Central memory CD8-positive, alpha-beta T cell (primary cell): ENCODE data around the gene PACRG.

ENCODE experiments used
- ATAC-seq: fragments of 150-1000 bp; cut with Tn5 transposase; replicated peaks from 2 replicates; pipeline ENCODE4 v1.10.0; 2022; ENCODE audit warnings: mild to moderate bottlenecking, moderate FRiP score, moderate number of reproducible peaks; ENCODE audit not compliant: poor library complexity, severe bottlenecking; ENCODE audit errors: extremely low read depth
- DNase-seq, 2 donors: peaks; one replicate each; pipeline ENCODE4 v3.0.0; 2021; ENCODE audit warnings: low spot score in 2 of 2
- H3K27ac Mint-ChIP-seq: one replicate; pipeline ENCODE4 v1.8.0; 2022; ENCODE audit warnings: low read depth, mild to moderate bottlenecking, moderate library complexity, mixed read lengths
- H3K27me3 Mint-ChIP-seq: one replicate; pipeline ENCODE4 v1.8.0; 2022; ENCODE audit warnings: mixed read lengths
- H3K36me3 Mint-ChIP-seq: one replicate; pipeline ENCODE4 v1.8.0; 2022; ENCODE audit warnings: mild to moderate bottlenecking, moderate library complexity, mixed read lengths; ENCODE audit not compliant: insufficient read depth
- H3K4me1 Mint-ChIP-seq: one replicate; pipeline ENCODE4 v1.8.0; 2022; ENCODE audit warnings: mixed read lengths
- H3K4me3 Mint-ChIP-seq: one replicate; pipeline ENCODE4 v1.8.0; 2022; ENCODE audit warnings: mild to moderate bottlenecking, moderate library complexity, mixed read lengths
- H3K9me3 Mint-ChIP-seq: one replicate; pipeline ENCODE4 v1.8.0; 2022; ENCODE audit warnings: mixed read lengths

The PACRG gene

GRCh38 chr6:163189609-163190008, 461.8 kb downstream of the PACRG start:
- Mint-ChIP-seq H3K4me3 (no peak overlapping the region), H3K27ac (no peak overlapping the region), H3K9me3 (no peaks in the 10 kb centered on the region), H3K27me3 (peaks cover 22% of the 10 kb centered on the region), H3K4me1 (no peaks in the 10 kb centered on the region), H3K36me3 (no peaks in the 10 kb centered on the region)
- DNase-seq = no peak
- no peak for ATAC-seq

GRCh38 chr6:163190786-163191185, 463.0 kb downstream of the PACRG start:
- DNase-seq = no peak
- ATAC-seq = no peak
- Mint-ChIP-seq H3K4me3 (no peak overlapping the region), H3K9me3 (no peaks in the 10 kb centered on the region), H3K36me3 (no peaks in the 10 kb centered on the region), H3K27me3 (peaks cover 23% of the 10 kb centered on the region), H3K4me1 (no peaks in the 10 kb centered on the region), H3K27ac (no peak overlapping the region)

DNA sequence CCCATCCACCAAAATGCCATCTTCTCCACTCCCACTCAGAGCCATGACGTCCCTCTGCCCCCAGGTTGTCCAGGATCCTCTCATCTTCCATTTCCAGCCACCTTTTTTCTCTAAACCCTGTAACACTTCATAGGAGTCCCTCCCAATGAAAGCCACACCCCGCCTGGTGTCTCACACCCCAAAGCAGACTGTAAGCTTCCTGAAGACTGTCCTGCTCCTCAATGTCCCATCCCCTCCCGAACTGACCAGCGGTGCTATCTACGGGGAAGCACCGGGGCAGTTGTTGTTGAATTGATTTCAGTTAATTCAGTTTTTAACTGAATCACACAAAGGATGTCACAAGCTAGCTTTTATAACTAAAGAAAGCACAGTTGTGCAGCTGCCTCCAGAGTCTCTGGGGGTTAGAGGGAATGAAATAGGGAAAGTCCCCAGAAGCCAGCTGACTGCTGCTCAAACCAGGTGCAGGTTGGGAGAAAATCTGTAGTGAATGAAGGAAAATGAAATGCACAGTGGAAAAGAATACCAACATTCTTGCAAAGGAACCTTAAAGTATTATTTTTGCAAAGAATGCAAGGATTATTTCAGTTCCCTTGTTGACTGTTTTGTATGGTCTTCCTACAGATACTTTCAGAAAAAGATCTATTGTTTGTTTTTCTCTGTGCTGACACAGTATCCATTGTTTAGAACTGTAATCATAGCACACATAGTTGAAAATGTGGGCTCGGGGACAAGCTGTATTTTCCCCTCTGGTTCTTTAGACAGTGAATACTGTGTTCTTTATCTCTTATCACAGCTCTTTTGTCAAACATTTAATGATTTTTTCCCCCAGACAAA, 464.1 kb downstream of the PACRG start:
- Mint-ChIP-seq H3K4me3 (no peak overlapping the region), H3K4me1 (no peaks in the 10 kb centered on the region), H3K27me3 (peaks cover 19% of the 10 kb centered on the region), H3K9me3 (no peaks in the 10 kb centered on the region), H3K36me3 (no peaks in the 10 kb centered on the region), H3K27ac (no peak overlapping the region)
- ATAC-seq (peak; percentile 19), DNase-seq (no peak)

DNA sequence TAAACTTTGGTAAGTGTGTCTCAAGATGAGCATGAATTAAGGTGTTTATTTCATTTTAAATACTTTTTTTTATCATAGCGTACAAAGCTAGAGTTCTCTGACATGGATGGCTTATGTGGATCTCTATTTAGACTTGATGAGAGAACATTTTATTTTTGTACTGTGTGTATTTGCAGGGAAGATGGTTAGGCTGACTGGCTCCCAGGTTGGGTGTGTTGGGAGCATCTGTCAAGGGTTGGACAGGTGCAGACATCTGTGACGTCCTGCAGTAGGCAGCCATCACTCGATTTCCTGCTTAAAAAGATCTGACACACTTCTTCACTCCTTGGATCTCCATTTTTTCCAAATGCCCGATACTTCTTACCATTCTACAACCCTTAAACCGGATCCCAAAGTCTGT, 464.8 kb downstream of the PACRG start:
- H3K36me3 Mint-ChIP-seq = no peaks in the 10 kb centered on the region
- ATAC-seq (no peak), DNase-seq (no peak)
- no peaks in the 10 kb centered on the region for H3K4me1 Mint-ChIP-seq
- peaks cover 12% of the 10 kb centered on the region for H3K27me3 Mint-ChIP-seq
- no peak overlapping the region for H3K27ac Mint-ChIP-seq
- no peaks in the 10 kb centered on the region for H3K9me3 Mint-ChIP-seq
- no peak overlapping the region for H3K4me3 Mint-ChIP-seq

DNA sequence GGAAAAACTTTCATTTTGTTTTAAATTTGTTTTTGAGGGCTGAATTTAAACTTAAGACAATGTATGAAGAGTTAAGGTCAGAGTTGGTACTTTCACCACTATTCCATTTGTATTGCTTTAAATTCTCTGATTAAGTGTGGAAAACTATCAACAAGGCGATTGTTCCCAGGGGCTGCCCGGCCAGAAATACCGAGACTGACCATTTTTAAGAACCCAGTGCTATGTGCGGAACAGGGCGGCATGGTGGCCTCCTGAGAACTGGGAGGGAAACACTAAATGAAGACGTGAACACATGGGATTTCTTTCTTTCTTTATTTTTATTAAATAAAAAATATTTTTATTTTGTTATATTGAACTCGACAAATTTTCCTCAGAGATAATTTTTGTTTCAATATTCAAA, 465.6 kb downstream of the PACRG start:
- ATAC-seq = no peak
- peaks cover 9% of the 10 kb centered on the region for H3K27me3 Mint-ChIP-seq
- H3K36me3 Mint-ChIP-seq = no peaks in the 10 kb centered on the region
- H3K4me3 Mint-ChIP-seq = no peak overlapping the region
- no peaks in the 10 kb centered on the region for H3K4me1 Mint-ChIP-seq
- DNase-seq = no peak
- H3K27ac Mint-ChIP-seq = no peak overlapping the region
- no peaks in the 10 kb centered on the region for H3K9me3 Mint-ChIP-seq

DNA sequence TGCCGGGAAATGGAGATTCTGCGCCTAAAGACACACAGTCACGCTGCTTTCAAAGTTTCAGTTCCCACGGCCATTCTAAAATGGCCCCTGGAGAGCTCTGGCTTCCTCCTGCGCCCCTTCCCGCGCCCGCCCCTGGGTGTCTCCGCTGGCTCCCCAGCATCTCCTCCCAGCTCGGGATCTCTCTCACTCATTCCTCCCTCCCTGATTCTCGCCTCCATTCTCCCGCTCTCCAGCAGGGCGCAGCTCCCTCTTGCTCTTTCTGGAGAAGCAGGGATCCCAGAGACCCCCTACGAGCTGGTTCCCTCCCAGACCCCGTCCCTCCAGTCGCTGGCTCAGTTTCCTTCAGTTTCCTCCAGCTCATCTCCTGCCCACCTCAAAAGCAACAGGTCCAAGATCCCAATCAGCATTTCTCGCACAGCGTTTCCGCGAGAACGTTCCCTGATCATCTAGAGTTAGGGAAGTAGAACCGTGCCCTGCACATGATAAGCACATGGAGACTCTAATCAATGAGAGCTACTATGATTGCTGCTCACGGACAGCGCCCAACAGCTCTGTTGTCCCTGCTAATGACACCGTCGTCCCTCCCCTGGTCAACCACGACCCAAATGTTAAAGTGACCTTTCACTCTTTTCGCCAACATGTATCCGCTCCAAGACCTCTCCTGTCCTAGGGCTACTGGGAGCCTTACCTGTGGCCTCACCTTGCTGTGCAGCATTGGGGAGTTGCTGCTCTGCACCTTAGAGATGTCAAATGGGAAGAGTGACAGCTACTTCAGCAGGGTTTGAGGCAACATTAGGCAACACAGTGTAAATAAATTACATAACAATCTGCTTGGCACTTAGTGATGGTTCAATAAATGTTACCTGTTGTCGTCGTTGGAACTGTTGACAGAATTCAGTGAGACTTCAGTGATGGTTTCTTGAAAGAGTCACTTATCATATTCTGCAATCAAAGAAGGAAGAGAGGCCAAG, 468.2 kb downstream of the PACRG start:
- no peak overlapping the region for H3K4me3 Mint-ChIP-seq
- no peak for ATAC-seq

DNA sequence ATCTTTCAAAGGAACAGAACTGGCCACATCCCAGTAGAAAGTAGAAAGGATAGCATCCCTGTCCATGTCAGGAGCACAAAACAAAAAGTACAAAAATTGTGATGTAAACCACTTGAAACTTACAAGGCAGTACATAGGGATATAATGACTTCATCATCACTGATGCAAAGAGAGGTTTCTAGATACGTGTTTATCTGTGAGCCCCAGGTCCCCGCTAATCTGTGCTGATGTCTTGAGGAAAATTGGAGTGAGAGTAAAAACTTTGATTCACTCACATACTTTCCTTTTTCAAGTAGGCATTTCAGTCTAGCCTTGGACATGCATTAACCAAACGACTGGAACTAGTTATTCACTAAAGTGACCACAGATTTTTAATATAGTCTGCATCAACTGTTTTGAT, 470.1 kb downstream of the PACRG start:
- DNase-seq (no peak), ATAC-seq (no peak)
- Mint-ChIP-seq H3K36me3 (no peaks in the 10 kb centered on the region), H3K4me1 (no peaks in the 10 kb centered on the region), H3K9me3 (no peaks in the 10 kb centered on the region), H3K27me3 (peaks cover 19% of the 10 kb centered on the region), H3K27ac (no peak overlapping the region), H3K4me3 (no peak overlapping the region)

More for the DNA sequence above, 468.2 kb downstream of the PACRG start:
- Mint-ChIP-seq H3K36me3 (no peaks in the 10 kb centered on the region), H3K4me1 (no peaks in the 10 kb centered on the region), H3K27me3 (peaks cover 9% of the 10 kb centered on the region), H3K27ac (no peak overlapping the region), H3K9me3 (no peaks in the 10 kb centered on the region)
- DNase-seq = no peak

GRCh38 chr6:163198396-163198795, 470.6 kb downstream of the PACRG start:
- H3K36me3 Mint-ChIP-seq = no peaks in the 10 kb centered on the region
- ATAC-seq (no peak), DNase-seq (no peak)
- H3K27ac Mint-ChIP-seq = no peak overlapping the region
- no peaks in the 10 kb centered on the region for H3K4me1 Mint-ChIP-seq
- no peaks in the 10 kb centered on the region for H3K9me3 Mint-ChIP-seq
- no peak overlapping the region for H3K4me3 Mint-ChIP-seq
- H3K27me3 Mint-ChIP-seq = peaks cover 19% of the 10 kb centered on the region

GRCh38 chr6:163199371-163199770, 471.6 kb downstream of the PACRG start:
- no peaks in the 10 kb centered on the region for H3K4me1 Mint-ChIP-seq
- no peaks in the 10 kb centered on the region for H3K36me3 Mint-ChIP-seq
- H3K27me3 Mint-ChIP-seq = peaks cover 20% of the 10 kb centered on the region
- no peak overlapping the region for H3K4me3 Mint-ChIP-seq
- H3K9me3 Mint-ChIP-seq = no peaks in the 10 kb centered on the region
- no peak overlapping the region for H3K27ac Mint-ChIP-seq
- DNase-seq (no peak), ATAC-seq (no peak)

- no peak overlapping the region for H3K4me3 Mint-ChIP-seq
- H3K27ac Mint-ChIP-seq = no peak overlapping the region
- no peaks in the 10 kb centered on the region for H3K4me1 Mint-ChIP-seq
- peaks cover 22% of the 10 kb centered on the region for H3K27me3 Mint-ChIP-seq
- no peak for ATAC-seq
- no peaks in the 10 kb centered on the region for H3K36me3 Mint-ChIP-seq
- DNase-seq = no peak
- no peaks in the 10 kb centered on the region for H3K9me3 Mint-ChIP-seq
Measured at GRCh38 chr6:163200289-163200688, 472.5 kb downstream of the PACRG start.

DNA sequence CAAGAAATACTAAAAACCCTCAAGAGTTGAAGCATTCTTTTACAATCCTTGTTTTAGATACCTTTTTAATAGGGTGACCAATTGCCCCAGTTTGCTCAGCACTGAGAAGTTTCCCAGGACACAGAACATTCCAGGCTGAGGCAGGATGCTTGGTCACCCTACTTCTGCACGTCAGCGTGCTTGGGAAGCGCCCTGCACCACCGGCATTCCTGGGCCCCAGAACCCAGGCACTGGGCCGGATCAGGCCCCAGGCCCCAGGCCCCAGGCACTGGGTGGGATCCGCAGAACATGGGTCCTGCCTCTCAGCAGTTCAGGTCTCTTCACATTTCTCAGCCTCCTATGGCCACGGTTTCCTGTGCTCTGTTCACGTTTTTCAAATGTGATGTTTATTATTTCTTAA, 472.9 kb downstream of the PACRG start:
- Mint-ChIP-seq H3K9me3 (no peaks in the 10 kb centered on the region), H3K4me3 (no peak overlapping the region), H3K4me1 (no peaks in the 10 kb centered on the region), H3K27ac (no peak overlapping the region), H3K36me3 (no peaks in the 10 kb centered on the region), H3K27me3 (peaks cover 22% of the 10 kb centered on the region)
- DNase-seq (no peak), ATAC-seq (no peak)

DNA sequence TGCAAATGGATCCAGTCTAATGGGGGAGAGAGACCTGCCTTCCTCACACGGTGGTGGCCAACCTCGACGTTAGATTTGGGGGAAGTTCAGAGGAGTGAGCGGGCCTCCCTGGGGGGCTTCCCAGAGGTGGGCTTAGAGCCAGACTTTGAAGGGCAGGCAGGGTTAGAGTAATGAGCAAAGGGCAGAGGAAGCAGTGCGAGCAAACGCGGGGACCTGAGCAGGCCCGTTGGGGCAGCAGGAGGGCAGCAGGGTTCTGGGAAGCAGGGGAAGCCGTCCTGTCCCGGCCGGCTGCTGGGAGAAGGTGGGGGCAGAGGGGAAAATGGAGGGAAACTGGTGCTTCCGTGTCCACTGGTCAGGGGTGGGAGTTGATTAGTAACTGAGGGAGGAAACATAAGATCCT, 474.1 kb downstream of the PACRG start:
- Mint-ChIP-seq H3K36me3 (no peaks in the 10 kb centered on the region), H3K4me3 (no peak overlapping the region), H3K9me3 (peaks cover 6% of the 10 kb centered on the region), H3K27me3 (peaks cover 22% of the 10 kb centered on the region), H3K27ac (no peak overlapping the region), H3K4me1 (no peaks in the 10 kb centered on the region)
- DNase-seq = no peak
- ATAC-seq = no peak

DNA sequence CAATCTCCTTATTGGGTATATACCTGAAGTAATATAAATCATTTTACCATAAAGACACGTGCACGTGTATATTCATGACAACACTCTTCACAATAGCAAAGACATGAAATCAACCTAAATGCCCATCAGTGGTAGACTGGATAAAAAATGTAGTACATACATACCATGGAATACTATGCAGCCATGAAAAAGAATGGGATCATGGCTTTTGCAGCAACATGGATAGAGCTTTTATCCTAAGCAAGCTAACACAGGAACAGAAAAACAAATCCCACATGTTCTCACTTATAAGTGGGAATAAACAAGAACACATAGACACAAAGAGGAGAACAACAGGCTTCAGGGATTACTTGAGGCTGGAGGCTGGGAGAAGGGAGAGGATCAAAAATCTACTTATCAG, 478.4 kb downstream of the PACRG start:
- no peaks in the 10 kb centered on the region for H3K4me1 Mint-ChIP-seq
- no peaks in the 10 kb centered on the region for H3K36me3 Mint-ChIP-seq
- no peak for ATAC-seq
- no peak overlapping the region for H3K27ac Mint-ChIP-seq
- H3K9me3 Mint-ChIP-seq = peaks cover 6% of the 10 kb centered on the region
- no peak for DNase-seq
- peaks cover 21% of the 10 kb centered on the region for H3K27me3 Mint-ChIP-seq
- H3K4me3 Mint-ChIP-seq = no peak overlapping the region
